Measurements from ENCODE around the gene COLEC12.
"Not testable (repeated sequence)": the region's sequence is repeated elsewhere in the genome, so short reads cannot be mapped to it uniquely, and the experiment has no call there.

Gene COLEC12

GRCh38 chr18:320155-320554 is 180.3 kb downstream of the COLEC12 start:
- no peak for DNase-seq (ENCODE audit: low spot score)

- DNase-seq (ENCODE audit: low spot score): no peak
Observed at GRCh38 chr18:319720-320119, 180.8 kb downstream of the COLEC12 start.

GRCh38 chr18:318791-319291 is 181.7 kb downstream of the COLEC12 start:
- DNase-seq (ENCODE audit: low spot score): no peak

GRCh38 chr18:317618-318017 is 182.9 kb downstream of the COLEC12 start:
- no peak for DNase-seq (ENCODE audit: low spot score)

GRCh38 chr18:316393-316792 is 184.1 kb downstream of the COLEC12 start:
- DNase-seq (ENCODE audit: low spot score): no peak

- no peak for DNase-seq (ENCODE audit: low spot score)
Observed at GRCh38 chr18:313931-314330, 186.6 kb downstream of the COLEC12 start.

- DNase-seq (ENCODE audit: low spot score): no peak
Observed at GRCh38 chr18:312415-312814, 188.1 kb downstream of the COLEC12 start.

GRCh38 chr18:310042-310441 is 190.5 kb downstream of the COLEC12 start:
- no peak for DNase-seq (ENCODE audit: low spot score)

- not testable (repeated sequence) for DNase-seq (ENCODE audit: low spot score)
Observed at GRCh38 chr18:308086-308485, 192.4 kb downstream of the COLEC12 start.

GRCh38 chr18:306608-307255 is 193.8 kb downstream of the COLEC12 start:
- DNase-seq (ENCODE audit: low spot score): no peak

- no peak for DNase-seq (ENCODE audit: low spot score)
Observed at GRCh38 chr18:305003-305501, 195.4 kb downstream of the COLEC12 start.

GRCh38 chr18:303607-304006 is 196.9 kb downstream of the COLEC12 start:
- DNase-seq (ENCODE audit: low spot score): no peak

GRCh38 chr18:303011-303410 is 197.5 kb downstream of the COLEC12 start:
- no peak for DNase-seq (ENCODE audit: low spot score)

- no peak for DNase-seq (ENCODE audit: low spot score)
Observed at GRCh38 chr18:302097-302496, 198.4 kb downstream of the COLEC12 start.

GRCh38 chr18:297936-298335 is 202.6 kb downstream of the COLEC12 start:
- DNase-seq (ENCODE audit: low spot score): no peak

GRCh38 chr18:295756-296490 is 204.6 kb downstream of the COLEC12 start:
- DNase-seq (ENCODE audit: low spot score): no peak

- no peak for DNase-seq (ENCODE audit: low spot score)
Observed at GRCh38 chr18:294566-294965, 205.9 kb downstream of the COLEC12 start.

GRCh38 chr18:293536-293935 is 207.0 kb downstream of the COLEC12 start:
- DNase-seq (ENCODE audit: low spot score): no peak

GRCh38 chr18:292271-292670 is 208.2 kb downstream of the COLEC12 start:
- DNase-seq (ENCODE audit: low spot score): no peak

GRCh38 chr18:289970-290369 is 210.5 kb downstream of the COLEC12 start:
- not testable (repeated sequence) for DNase-seq (ENCODE audit: low spot score)

GRCh38 chr18:289026-289425 is 211.5 kb downstream of the COLEC12 start:
- no peak for DNase-seq (ENCODE audit: low spot score)

GRCh38 chr18:286515-287310 is 213.8 kb downstream of the COLEC12 start:
- no peak for DNase-seq (ENCODE audit: low spot score)

- DNase-seq (ENCODE audit: low spot score): no peak
Observed at GRCh38 chr18:285817-286216, 214.7 kb downstream of the COLEC12 start.
